Chondrocyte (in vitro differentiated cells): Measurements from ENCODE around the gene PRRC2A. TPM values are rescaled to one million over a fixed set of nuclear protein-coding genes. Genes with fewer than 3 reads are reported as not detected.
"Not testable (repeated sequence)": the region's sequence is repeated elsewhere in the genome, so short reads cannot be mapped to it uniquely, and the experiment has no call there.

Source experiments
- DNase-seq: peaks from one replicate; pipeline ENCODE4 v3.0.0; 2021; ENCODE audit warnings: mixed read lengths, low spot score
- H3K27ac Mint-ChIP-seq: one replicate; pipeline ENCODE4 v1.8.0; 2021; ENCODE audit warnings: mild to moderate bottlenecking, moderate library complexity, mixed read lengths; ENCODE audit not compliant: unreplicated experiment
- H3K27me3 Mint-ChIP-seq: 2 replicates; pipeline ENCODE4 v1.8.0; 2021; ENCODE audit warnings: low read depth, mixed read lengths
- H3K36me3 Mint-ChIP-seq: 2 replicates; pipeline ENCODE4 v1.8.0; 2021; ENCODE audit warnings: low read depth, mixed read lengths
- H3K4me1 Mint-ChIP-seq: 2 replicates; pipeline ENCODE4 v1.8.0; 2021; ENCODE audit warnings: low read depth, mild to moderate bottlenecking, mixed read lengths
- H3K4me3 Mint-ChIP-seq: one replicate; pipeline ENCODE4 v1.8.0; 2021; ENCODE audit warnings: mild to moderate bottlenecking, moderate library complexity, mixed read lengths; ENCODE audit not compliant: unreplicated experiment
- H3K9me3 Mint-ChIP-seq: 2 replicates; pipeline ENCODE4 v1.8.0; 2021; ENCODE audit warnings: low read depth, mixed read lengths
- total RNA-seq: library from RNA; stranded (reverse); gene quantifications from 3 replicates; pipeline ENCODE4 v1.2.1, GENCODE V29; 2021
- TF ChIP-seq, protein P1 (sequence below): fragments of 200-600 bp; sonication (generic); IDR thresholded peaks from 2 replicates; pipeline ENCODE4 v1.5.0; 2021; ENCODE audit warnings: antibody characterized with exemption, mild to moderate bottlenecking, moderate library complexity

Gene PRRC2A
- total RNA-seq, 1 donor from 2014 or later = 156 TPM

DNA sequence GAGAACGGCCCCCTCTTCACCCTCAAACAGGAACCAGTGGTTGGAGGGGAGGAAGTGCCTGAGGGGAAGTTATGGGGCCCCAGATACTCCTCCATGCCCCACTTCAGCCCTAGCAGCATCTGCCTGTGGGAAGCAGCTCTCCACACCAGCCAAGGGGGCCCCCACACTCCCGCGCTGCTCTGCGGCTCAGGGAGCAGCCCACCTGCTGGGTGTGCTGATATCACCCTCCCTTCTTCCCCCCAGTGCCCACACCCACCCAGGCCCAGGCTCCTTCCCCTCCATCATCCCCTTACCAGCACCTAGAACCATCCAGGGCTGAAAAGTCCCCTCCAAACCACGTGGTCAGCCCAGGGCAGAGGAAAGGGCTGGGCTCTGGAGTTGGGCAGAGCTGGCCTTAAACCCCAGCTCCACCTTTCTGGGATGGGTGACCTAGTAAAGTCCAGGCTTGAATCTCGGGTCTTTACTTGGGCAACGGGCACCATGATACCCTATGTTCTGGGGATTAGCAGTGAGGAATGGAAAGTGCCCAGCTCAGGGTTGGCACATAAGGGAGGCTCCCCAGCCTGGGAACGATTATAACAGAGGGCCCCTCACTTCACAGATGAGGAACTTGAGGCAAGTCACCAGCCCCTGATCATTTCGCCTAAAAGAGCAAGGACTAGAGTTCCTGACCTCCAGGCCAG, 33.8 kb upstream of the PRRC2A start:
- Mint-ChIP-seq H3K36me3 (no peaks in the 10 kb centered on the region), H3K27ac (no peak overlapping the region), H3K4me1 (peaks cover 2% of the 10 kb centered on the region), H3K9me3 (no peaks in the 10 kb centered on the region), H3K4me3 (no peak overlapping the region), H3K27me3 (no peaks in the 10 kb centered on the region)
- no peak for DNase-seq
- TF ChIP-seq, protein P1, sequence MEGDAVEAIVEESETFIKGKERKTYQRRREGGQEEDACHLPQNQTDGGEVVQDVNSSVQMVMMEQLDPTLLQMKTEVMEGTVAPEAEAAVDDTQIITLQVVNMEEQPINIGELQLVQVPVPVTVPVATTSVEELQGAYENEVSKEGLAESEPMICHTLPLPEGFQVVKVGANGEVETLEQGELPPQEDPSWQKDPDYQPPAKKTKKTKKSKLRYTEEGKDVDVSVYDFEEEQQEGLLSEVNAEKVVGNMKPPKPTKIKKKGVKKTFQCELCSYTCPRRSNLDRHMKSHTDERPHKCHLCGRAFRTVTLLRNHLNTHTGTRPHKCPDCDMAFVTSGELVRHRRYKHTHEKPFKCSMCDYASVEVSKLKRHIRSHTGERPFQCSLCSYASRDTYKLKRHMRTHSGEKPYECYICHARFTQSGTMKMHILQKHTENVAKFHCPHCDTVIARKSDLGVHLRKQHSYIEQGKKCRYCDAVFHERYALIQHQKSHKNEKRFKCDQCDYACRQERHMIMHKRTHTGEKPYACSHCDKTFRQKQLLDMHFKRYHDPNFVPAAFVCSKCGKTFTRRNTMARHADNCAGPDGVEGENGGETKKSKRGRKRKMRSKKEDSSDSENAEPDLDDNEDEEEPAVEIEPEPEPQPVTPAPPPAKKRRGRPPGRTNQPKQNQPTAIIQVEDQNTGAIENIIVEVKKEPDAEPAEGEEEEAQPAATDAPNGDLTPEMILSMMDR = no peak

DNA sequence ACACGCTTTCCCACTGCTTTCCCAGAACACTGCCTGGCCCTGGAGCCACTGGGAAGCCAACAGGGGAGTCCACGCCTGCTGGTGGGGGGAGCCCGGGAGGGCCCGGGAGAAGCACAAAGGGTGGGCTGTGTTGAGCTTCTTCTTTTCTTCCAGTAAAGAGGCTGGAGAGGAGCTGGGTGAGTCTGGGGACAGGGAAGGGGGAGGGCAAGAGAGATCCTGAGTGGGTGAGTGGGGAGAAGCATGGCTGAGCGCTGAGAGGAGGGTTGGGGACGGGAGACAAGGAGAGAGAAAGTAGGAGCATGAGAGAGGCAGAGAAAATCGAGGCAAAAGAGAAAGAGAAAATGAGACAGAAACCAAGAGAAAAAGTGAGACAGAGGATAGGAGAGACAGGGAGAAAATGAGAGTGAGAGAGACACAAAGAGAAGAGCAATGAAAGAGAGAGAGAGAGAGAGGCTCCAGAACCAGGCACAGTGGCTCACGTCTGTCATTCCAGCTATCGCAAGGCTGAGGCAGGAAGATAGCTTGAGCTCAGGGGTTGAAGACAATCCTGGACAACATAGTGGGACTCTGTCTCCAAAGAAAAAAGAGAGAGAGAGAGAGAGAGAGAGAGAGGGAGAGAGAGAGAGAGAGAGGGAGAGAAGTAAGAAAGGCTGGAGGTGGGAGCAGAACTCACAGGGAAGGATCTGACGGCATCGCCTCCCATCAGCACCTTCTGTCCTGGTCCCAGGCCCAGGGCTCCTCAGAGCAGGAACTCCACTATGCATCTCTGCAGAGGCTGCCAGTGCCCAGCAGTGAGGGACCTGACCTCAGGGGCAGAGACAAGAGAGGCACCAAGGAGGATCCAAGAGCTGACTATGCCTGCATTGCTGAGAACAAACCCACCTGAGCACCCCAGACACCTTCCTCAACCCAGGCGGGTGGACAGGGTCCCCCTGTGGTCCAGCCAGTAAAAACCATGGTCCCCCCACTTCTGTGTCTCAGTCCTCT, 32.4 kb upstream of the PRRC2A start:
- TF ChIP-seq, protein P1 = no peak
- no peaks in the 10 kb centered on the region for H3K36me3 Mint-ChIP-seq
- no peaks in the 10 kb centered on the region for H3K27me3 Mint-ChIP-seq
- no peak for DNase-seq
- H3K9me3 Mint-ChIP-seq = no peaks in the 10 kb centered on the region
- no peaks in the 10 kb centered on the region for H3K4me1 Mint-ChIP-seq
- H3K27ac Mint-ChIP-seq = no peak overlapping the region
- no peak overlapping the region for H3K4me3 Mint-ChIP-seq

DNA sequence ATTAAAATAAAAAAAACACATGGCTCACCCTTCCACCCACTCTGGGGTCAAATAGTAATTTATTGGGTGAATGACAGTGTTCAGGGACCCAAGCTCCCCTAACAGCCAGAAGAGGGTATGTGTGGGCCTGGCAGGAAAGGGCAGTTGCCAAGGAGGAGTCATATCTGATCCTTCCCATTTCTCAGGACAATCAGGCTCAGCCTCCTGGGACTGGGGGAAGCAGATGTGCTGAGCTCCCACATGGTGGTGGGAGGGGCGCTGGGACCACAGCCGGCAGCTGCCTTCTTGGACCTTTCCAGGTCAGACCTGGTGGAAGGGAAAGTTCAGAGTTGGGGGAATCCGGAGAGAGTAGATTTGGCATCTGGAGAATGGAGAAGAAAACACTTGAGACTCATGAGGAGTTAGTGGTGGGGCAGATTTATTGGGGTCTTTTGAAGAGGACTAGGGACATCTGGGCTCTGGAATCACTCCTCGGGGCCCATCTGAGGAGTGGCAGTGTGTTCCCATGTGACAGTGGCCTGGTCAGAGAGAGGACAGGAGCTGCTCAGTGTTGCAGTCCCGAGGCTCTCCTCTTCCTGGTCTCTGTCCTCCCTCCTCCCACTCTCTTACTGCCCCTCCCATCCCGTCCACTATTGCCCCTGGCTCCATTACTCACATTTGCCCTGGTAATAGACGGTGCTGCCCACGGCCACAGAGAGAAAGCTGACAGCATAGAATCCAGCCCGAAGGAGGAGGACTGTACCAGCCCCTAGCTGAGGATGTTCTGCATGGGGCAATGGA, 31.5 kb upstream of the PRRC2A start:
- no peaks in the 10 kb centered on the region for H3K27me3 Mint-ChIP-seq
- no peak overlapping the region for H3K4me3 Mint-ChIP-seq
- TF ChIP-seq, protein P1 = no peak
- H3K36me3 Mint-ChIP-seq = no peaks in the 10 kb centered on the region
- no peaks in the 10 kb centered on the region for H3K9me3 Mint-ChIP-seq
- no peak overlapping the region for H3K27ac Mint-ChIP-seq
- DNase-seq = no peak
- H3K4me1 Mint-ChIP-seq = no peaks in the 10 kb centered on the region

DNA sequence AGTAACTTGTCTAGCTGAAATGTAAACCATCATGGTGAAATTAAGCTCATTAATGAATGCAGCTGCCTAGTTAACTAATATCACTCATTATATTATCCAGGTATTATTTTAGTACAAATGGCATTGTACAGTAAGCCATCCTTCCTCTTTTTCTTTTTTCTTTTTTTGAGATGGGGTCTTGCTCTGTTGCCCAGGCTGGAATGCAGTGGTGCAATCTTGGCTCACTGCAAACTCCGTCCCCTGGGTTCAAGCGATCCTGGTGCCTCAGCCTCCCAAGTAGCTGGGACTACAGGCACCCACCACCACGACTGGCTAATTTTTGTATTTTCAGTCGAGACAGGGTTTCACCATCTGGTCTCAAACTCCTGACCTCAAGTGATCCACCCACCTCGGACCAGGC, 29.8 kb upstream of the PRRC2A start:
- DNase-seq, H3K27me3 Mint-ChIP-seq, H3K9me3 Mint-ChIP-seq, H3K4me1 Mint-ChIP-seq, H3K4me3 Mint-ChIP-seq, H3K27ac Mint-ChIP-seq, H3K36me3 Mint-ChIP-seq: not testable (repeated sequence)

DNA sequence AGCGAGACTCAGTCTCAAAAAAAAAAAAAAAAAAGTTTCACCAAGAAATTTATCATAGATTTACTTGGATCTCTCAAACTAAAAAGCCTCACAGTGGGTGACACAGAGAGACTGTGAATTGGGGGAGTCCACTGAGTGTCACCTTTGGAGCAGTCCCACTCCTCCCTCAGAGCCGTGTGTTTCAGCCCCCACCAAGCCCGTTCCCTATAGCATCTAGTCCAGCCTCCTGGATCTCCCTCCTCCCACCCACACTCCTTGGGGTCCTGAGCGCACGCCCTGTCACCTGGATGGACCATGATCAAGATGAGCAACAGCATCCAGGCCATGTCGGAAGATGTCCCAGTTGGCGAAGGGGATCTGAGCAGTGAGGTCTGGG, 28.1 kb upstream of the PRRC2A start:
- no peak for DNase-seq
- H3K27me3 Mint-ChIP-seq = no peaks in the 10 kb centered on the region
- no peak overlapping the region for H3K4me3 Mint-ChIP-seq
- TF ChIP-seq, protein P1 = no peak
- no peaks in the 10 kb centered on the region for H3K4me1 Mint-ChIP-seq
- H3K9me3 Mint-ChIP-seq = no peaks in the 10 kb centered on the region
- H3K36me3 Mint-ChIP-seq = no peaks in the 10 kb centered on the region
- H3K27ac Mint-ChIP-seq = no peak overlapping the region
